Spleen (tissue), 11 donors: ENCODE results near the gene CCR8. TPM values are rescaled to one million over a fixed set of nuclear protein-coding genes. Genes with fewer than 3 reads are reported as not detected.

Source experiments
- DNase-seq: peaks from one replicate; pipeline ENCODE4 v3.0.0-alpha.2; 2020
- H3K27ac ChIP-seq, 8 donors: fragments of 200-600 bp; sonication (generic) in 7 of 8; 1 replicate in 4 of 8; 2 replicates in 4 of 8; pipeline versions ENCODE4 v1.5.0 to v1.8.0; 2016 to 2021; ENCODE audit warnings: inconsistent platforms in 4 of 8, mild to moderate bottlenecking in 4 of 8, moderate library complexity in 1 of 8
- H3K27me3 ChIP-seq, 7 donors: fragments of 200-600 bp; sonication (generic) in 6 of 7; replicated peaks in 1 of 7; 1 replicate in 4 of 7; 2 replicates in 3 of 7; pipeline versions ENCODE4 v1.5.0 to v1.8.0; 2016 to 2021; ENCODE audit warnings: inconsistent platforms in 3 of 7, mild to moderate bottlenecking in 1 of 7
- H3K36me3 ChIP-seq, 6 donors: fragments of 200-600 bp; sonication (generic) in 5 of 6; 1 replicate in 4 of 6; 2 replicates in 2 of 6; pipeline versions ENCODE4 v1.5.0 to v1.8.0; 2016 to 2021; ENCODE audit warnings: inconsistent platforms in 2 of 6
- H3K4me1 ChIP-seq, 6 donors: fragments of 200-600 bp; sonication (generic) in 5 of 6; 1 replicate in 3 of 6; 2 replicates in 3 of 6; pipeline versions ENCODE4 v1.5.0 to v1.8.0; 2016 to 2021; ENCODE audit warnings: inconsistent platforms in 3 of 6
- H3K4me3 ChIP-seq, 8 donors: fragments of 200-600 bp; sonication (generic) in 7 of 8; 1 replicate in 4 of 8; 2 replicates in 4 of 8; pipeline versions ENCODE4 v1.5.0 to v1.8.0; 2016 to 2021; ENCODE audit warnings: inconsistent platforms in 4 of 8, mild to moderate bottlenecking in 4 of 8, moderate library complexity in 2 of 8
- H3K9me3 ChIP-seq, 8 donors: fragments of 200-600 bp; sonication (generic) in 7 of 8; 1 replicate in 4 of 8; 2 replicates in 4 of 8; pipeline versions ENCODE4 v1.5.0 to v1.8.0; 2016 to 2021; ENCODE audit warnings: inconsistent platforms in 4 of 8
- POLR2A ChIP-seq, 3 donors: fragments of 450-650 bp; IDR thresholded peaks; one replicate each; pipeline ENCODE4 v1.5.1; 2017; ENCODE audit warnings: antibody characterized with exemption in 3 of 3, mild to moderate bottlenecking in 1 of 3
- POLR2AphosphoS5 ChIP-seq, 3 donors: sonication (generic); formaldehyde crosslinking; IDR thresholded peaks; one replicate each; pipeline ENCODE4 v1.5.1; 2017; ENCODE audit warnings: antibody characterized with exemption in 3 of 3
- WGBS, 5 donors: extraction: QIAGEN DNeasy Blood & Tissue Kit in 3 of 5; methylation state at CpG; one replicate each; pipeline versions ENCODE4 v1.1.5 to v1.1.7; 2013 to 2018; 5-methylcytosine and 5-hydroxymethylcytosine counted together
- intact Hi-C: fragments of 100-400 bp; cut with DNase I; formaldehyde crosslinking; loops from one replicate; pipeline ENCODE4 v1.15.0; 2023; ENCODE audit warnings: low total_unique reads
- polyA plus RNA-seq, 3 donors: library from polyadenylated mRNA; stranded (reverse); fragments of 200-250 nt; gene quantifications; one replicate each; pipeline ENCODE4 v1.2.1, GENCODE V29; 2013
- total RNA-seq, 7 donors: library from RNA; depleted of rRNA in 3 of 7; stranded (reverse); fragments of >200 nt in 3 of 7; fragmentation: NEBNext Ultra II Directional in 4 of 7; extraction: Animal tissue kit (Norgen Biotek cat#: 25700) in 4 of 7; gene quantifications; one replicate each; pipeline versions ENCODE4 v1.1.0 to v1.2.1, GENCODE V29; 2016 to 2021
- TF ChIP-seq, protein P1 (sequence below), 11 experiments: fragments of 200-600 bp in 7 of 11; fragments of 450-650 bp in 4 of 11; sonication (generic) in 4 of 11; IDR thresholded peaks in 8 of 11; conservative IDR thresholded peaks in 3 of 11; 1 replicate in 7 of 11; 2 replicates in 4 of 11; pipeline versions ENCODE4 v1.4.0 to v1.8.0; 2016 to 2021; ENCODE audit warnings: antibody characterized with exemption in 11 of 11, inconsistent platforms in 4 of 11, mild to moderate bottlenecking in 1 of 11
- donor health status: healthy with polysubstance abuse.
- donor health status: DM: no; HTN: no; CAD: no; lungs with moderate emphysema.
- donor health status: DM: no; HTN: no; CAD: no.
- donor health status: Bipolar disorder and iron deficiency.
- donor health status: healthy.
- donor health status: DM: no; HTN: no; CAD: no.
- donor health status: DM: yes; HTN: yes; CAD: no.

CCR8 gene
- total and polyA plus RNA-seq, 10 donors = 0.06 to 2.1 (median 0.60) TPM; not detected in 3

- intact Hi-C loops = loop anchor here (10.0 kb wide), 2 partner anchors 190 to 780 kb away; partner anchors contain the start of genes GORASP1 and TTC21A
- Histone ChIP-seq H3K4me3 (no peak overlapping the region), H3K27me3 (no peaks in the 10 kb centered on the region), H3K36me3 (no peaks in the 10 kb centered on the region), H3K4me1 (peaks cover 0 to 3% (median 0%) of the 10 kb centered on the region in 6 donors), H3K9me3 (peaks cover 0 to 24% (median 21%) of the 10 kb centered on the region in 8 donors), H3K27ac (no peak overlapping the region)
- TF ChIP-seq POLR2AphosphoS5 (IDR thresholded peaks at IDR 0.05) (no peak), POLR2A (IDR thresholded peaks at IDR 0.05) (no peak)
- TF ChIP-seq, protein P1, sequence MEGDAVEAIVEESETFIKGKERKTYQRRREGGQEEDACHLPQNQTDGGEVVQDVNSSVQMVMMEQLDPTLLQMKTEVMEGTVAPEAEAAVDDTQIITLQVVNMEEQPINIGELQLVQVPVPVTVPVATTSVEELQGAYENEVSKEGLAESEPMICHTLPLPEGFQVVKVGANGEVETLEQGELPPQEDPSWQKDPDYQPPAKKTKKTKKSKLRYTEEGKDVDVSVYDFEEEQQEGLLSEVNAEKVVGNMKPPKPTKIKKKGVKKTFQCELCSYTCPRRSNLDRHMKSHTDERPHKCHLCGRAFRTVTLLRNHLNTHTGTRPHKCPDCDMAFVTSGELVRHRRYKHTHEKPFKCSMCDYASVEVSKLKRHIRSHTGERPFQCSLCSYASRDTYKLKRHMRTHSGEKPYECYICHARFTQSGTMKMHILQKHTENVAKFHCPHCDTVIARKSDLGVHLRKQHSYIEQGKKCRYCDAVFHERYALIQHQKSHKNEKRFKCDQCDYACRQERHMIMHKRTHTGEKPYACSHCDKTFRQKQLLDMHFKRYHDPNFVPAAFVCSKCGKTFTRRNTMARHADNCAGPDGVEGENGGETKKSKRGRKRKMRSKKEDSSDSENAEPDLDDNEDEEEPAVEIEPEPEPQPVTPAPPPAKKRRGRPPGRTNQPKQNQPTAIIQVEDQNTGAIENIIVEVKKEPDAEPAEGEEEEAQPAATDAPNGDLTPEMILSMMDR (IDR thresholded peaks at IDR 0.05 in 8 of 11, conservative IDR thresholded peaks at IDR 0.05 in 3 of 11) = no peak
- WGBS, 5 donors = 73 to 85% (median 81%) methylated on average over 5 of the region's 5 CpGs
- no peak for DNase-seq
Measured at GRCh38 chr3:39295184-39295775, 34.2 kb upstream of the CCR8 start.

GRCh38 chr3:39296197-39297077 lies 33.1 kb upstream of the CCR8 start:
- DNase-seq = no peak
- H3K4me1 ChIP-seq = no peaks in the 10 kb centered on the region
- H3K4me3 ChIP-seq = no peak overlapping the region
- no peak for TF ChIP-seq POLR2A (IDR thresholded peaks at IDR 0.05)
- peaks cover 0 to under 1% (median 0%) of the 10 kb centered on the region in 7 donors for H3K27me3 ChIP-seq
- H3K27ac ChIP-seq = no peak overlapping the region
- 79 to 85% (median 83%) methylated on average over 4 of the region's 4 CpGs for WGBS, 5 donors
- no peaks in the 10 kb centered on the region for H3K36me3 ChIP-seq
- H3K9me3 ChIP-seq = peaks cover 0 to 36% (median 33%) of the 10 kb centered on the region in 8 donors
- intact Hi-C loops = loop anchor here (10.0 kb wide), 2 partner anchors 192 to 782 kb away; partner anchors contain the start of genes GORASP1 and TTC21A

DNA sequence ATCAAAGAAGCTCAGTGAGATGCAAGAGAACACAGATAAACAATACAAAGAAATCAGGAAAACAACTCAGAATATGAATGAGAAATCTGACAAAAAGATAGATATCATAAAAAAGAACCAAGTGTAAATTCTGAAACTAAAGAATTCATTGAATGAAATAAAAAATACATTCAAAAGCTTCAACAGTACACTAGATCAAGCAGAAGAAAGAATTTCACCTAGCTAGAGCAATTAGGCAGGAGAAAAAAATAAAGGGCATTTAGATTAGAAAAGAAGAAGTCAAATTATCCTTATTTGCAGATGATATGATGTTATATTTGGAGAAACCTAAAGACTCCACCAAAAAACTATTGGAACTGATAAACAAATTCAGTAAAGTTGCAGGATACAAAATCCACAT lies 30.2 kb upstream of the CCR8 start:
- H3K36me3 ChIP-seq = no peaks in the 10 kb centered on the region
- no peak for TF ChIP-seq POLR2A (IDR thresholded peaks at IDR 0.05)
- TF ChIP-seq, protein P1 (IDR thresholded peaks at IDR 0.05 in 8 of 11, conservative IDR thresholded peaks at IDR 0.05 in 3 of 11) = no peak
- no peak for TF ChIP-seq POLR2AphosphoS5 (IDR thresholded peaks at IDR 0.05)
- no peak for DNase-seq
- no peak overlapping the region for H3K4me3 ChIP-seq
- no peak overlapping the region for H3K27ac ChIP-seq
- intact Hi-C loops = loop anchor here (10.0 kb wide), 2 partner anchors 194 to 784 kb away; partner anchors contain the start of genes GORASP1 and TTC21A
- no peaks in the 10 kb centered on the region for H3K4me1 ChIP-seq
- peaks cover 0 to 4% (median 0%) of the 10 kb centered on the region in 7 donors for H3K27me3 ChIP-seq
- peaks cover 0 to 62% (median 55%) of the 10 kb centered on the region in 8 donors for H3K9me3 ChIP-seq

DNA sequence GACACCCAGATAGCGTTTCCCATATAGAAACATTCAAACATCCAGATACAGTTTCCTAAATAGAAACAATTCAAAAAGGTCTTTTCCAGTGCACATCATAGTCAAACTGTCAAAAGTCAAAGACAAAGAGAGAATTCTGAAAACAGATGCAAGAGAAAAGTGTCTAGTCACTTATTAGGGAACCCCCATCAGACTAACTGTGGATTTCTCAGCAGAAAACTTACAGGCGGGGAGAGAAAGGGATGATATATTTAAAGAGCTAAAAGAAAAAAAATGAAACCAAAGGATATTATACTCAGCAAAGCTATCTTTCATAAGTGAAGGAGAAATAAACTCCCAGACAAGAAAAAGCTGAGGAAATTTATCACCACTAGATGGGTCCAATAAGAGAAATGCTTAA lies 27.3 kb upstream of the CCR8 start:
- WGBS, 5 donors = 90 to 100% (median 91%) methylated on average over 2 of the region's 2 CpGs
- Histone ChIP-seq H3K4me3 (no peak overlapping the region), H3K4me1 (no peaks in the 10 kb centered on the region), H3K27ac (no peak overlapping the region), H3K27me3 (peaks cover 0 to 14% (median 0%) of the 10 kb centered on the region in 7 donors), H3K9me3 (peaks cover 0 to 82% (median 73%) of the 10 kb centered on the region in 8 donors), H3K36me3 (no peaks in the 10 kb centered on the region)
- intact Hi-C loops = no loop called here
- TF ChIP-seq, protein P1 (IDR thresholded peaks at IDR 0.05 in 8 of 11, conservative IDR thresholded peaks at IDR 0.05 in 3 of 11) = no peak
- TF ChIP-seq POLR2AphosphoS5 (IDR thresholded peaks at IDR 0.05) = no peak
- TF ChIP-seq POLR2A (IDR thresholded peaks at IDR 0.05) = no peak
- DNase-seq = no peak
